DND-41 (cell line): Measurements from ENCODE around the gene GCC1.

ENCODE experiments used
- ATAC-seq: fragments of 200-7000 bp; cut with Tn5 transposase; 3 replicates; pipeline ENCODE4 v1.9.1; 2021; ENCODE audit warnings: low read depth; ENCODE audit not compliant: insufficient read depth
- DNase-seq: peaks from one replicate; pipeline ENCODE4 v3.0.0-alpha.2; 2020
- H2AFZ ChIP-seq: 2 replicates; pipeline ENCODE4 v1.6.0; 2012; ENCODE audit warnings: low read depth, low read length
- H3K27ac ChIP-seq: 2 replicates; pipeline ENCODE4 v1.5.1; 2012; ENCODE audit warnings: low read length, inconsistent platforms
- H3K27me3 ChIP-seq: fragments of 200-600 bp; sonication (generic); 2 replicates; pipeline ENCODE4 v1.6.0; 2012; ENCODE audit warnings: low read length, mild to moderate bottlenecking, inconsistent platforms; ENCODE audit not compliant: insufficient read depth, poor library complexity
- H3K36me3 ChIP-seq: 2 replicates; pipeline ENCODE4 v1.5.1; 2012; ENCODE audit warnings: low read length, inconsistent platforms; ENCODE audit not compliant: insufficient read depth
- H3K4me1 ChIP-seq: 2 replicates; pipeline ENCODE4 v1.5.1; 2012; ENCODE audit warnings: mild to moderate bottlenecking, low read length; ENCODE audit not compliant: insufficient read depth
- H3K4me2 ChIP-seq: 2 replicates; pipeline ENCODE4 v1.6.0; 2012; ENCODE audit warnings: mild to moderate bottlenecking, moderate library complexity, low read length, inconsistent platforms; ENCODE audit not compliant: insufficient read depth
- H3K4me3 ChIP-seq, 2 experiments: fragments of 200-600 bp in 1 of 2; shearing (Covaris generic) in 1 of 2; 2 replicates each; pipeline ENCODE4 v1.5.1; 2012 to 2016; ENCODE audit warnings: inconsistent platforms in 2 of 2, low read length in 2 of 2, mild to moderate bottlenecking in 2 of 2, low read depth in 1 of 2, moderate library complexity in 1 of 2
- H3K79me2 ChIP-seq: 2 replicates; pipeline ENCODE4 v1.6.0; 2012; ENCODE audit warnings: low read length, inconsistent platforms; ENCODE audit not compliant: insufficient read depth
- H3K9ac ChIP-seq: 2 replicates; pipeline ENCODE4 v1.6.0; 2012; ENCODE audit warnings: low read depth, mild to moderate bottlenecking, inconsistent platforms, low read length, moderate library complexity
- H3K9me3 ChIP-seq: 2 replicates; pipeline ENCODE4 v1.5.1; 2012; ENCODE audit warnings: low read length, moderate library complexity, mild to moderate bottlenecking, inconsistent platforms; ENCODE audit not compliant: insufficient read depth, severe bottlenecking
- H4K20me1 ChIP-seq: 2 replicates; pipeline ENCODE4 v1.6.0; 2012; ENCODE audit warnings: low read length; ENCODE audit not compliant: insufficient read depth
- CTCF ChIP-seq: IDR thresholded peaks from 2 replicates; pipeline ENCODE4 v1.5.1; 2012; ENCODE audit warnings: borderline replicate concordance, low read length, moderate library complexity, mild to moderate bottlenecking; ENCODE audit not compliant: poor library complexity, severe bottlenecking; ENCODE audit errors: extremely low read depth
- EZH2 ChIP-seq: IDR thresholded peaks from 3 replicates; pipeline ENCODE4 v1.6.1; 2012; ENCODE audit warnings: borderline replicate concordance, low read depth, mild to moderate bottlenecking, moderate library complexity, low read length, inconsistent platforms; ENCODE audit not compliant: severe bottlenecking

The GCC1 gene

DNA sequence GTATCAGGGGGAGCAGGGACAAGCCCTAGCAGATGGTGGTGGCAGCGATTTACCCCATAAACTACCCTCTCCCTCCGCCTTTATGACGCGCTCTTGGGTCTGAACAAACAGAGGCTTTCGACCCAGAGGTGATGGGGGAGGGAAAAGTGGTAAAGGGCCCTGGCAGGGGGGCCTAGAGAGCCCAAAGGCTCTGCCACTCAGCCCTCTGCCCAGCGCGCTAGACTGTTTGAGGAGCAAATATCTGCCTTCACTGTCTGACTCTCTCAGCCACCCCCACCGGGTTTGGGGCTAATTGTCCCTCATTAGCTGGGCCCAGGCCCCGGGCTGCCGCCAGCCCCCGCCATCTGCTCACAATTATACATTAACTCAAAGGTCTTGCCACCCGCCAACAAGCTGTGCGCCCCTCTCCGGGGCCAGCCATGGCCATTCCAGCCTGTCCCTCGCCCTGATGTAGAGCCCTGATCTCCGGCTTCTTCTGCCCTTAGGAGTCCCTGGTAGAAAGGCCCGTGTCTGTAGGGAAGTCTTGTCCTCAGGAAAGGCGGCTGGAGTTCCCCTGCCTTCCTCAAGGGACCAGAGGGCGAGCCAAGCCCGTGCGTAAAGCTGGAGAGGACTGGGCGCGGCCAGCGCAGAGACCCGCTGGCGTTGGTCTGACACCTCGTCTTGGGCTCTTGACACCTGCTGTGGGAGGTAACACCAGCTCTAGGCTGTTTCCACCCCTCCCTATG is 34.4 kb upstream of the GCC1 start:
- H3K9ac ChIP-seq, result no peak overlapping the region
- H2AFZ ChIP-seq, result no peak overlapping the region
- no peak overlapping the region for H3K4me2 ChIP-seq
- H3K27me3 ChIP-seq, result peaks cover 55% of the 10 kb centered on the region
- no peaks in the 10 kb centered on the region for H3K4me1 ChIP-seq
- no peaks in the 10 kb centered on the region for H3K79me2 ChIP-seq
- no peaks in the 10 kb centered on the region for H3K36me3 ChIP-seq
- no peak for ATAC-seq
- no peaks in the 10 kb centered on the region for H4K20me1 ChIP-seq
- H3K27ac ChIP-seq, result no peak overlapping the region
- no peak for TF ChIP-seq CTCF
- TF ChIP-seq EZH2, result no peak
- H3K9me3 ChIP-seq, result no peaks in the 10 kb centered on the region
- no peak for DNase-seq
- H3K4me3 ChIP-seq, result no peak overlapping the region

GRCh38 chr7:127618775-127619174 is 33.4 kb upstream of the GCC1 start:
- no peak overlapping the region for H2AFZ ChIP-seq
- no peak for DNase-seq
- no peaks in the 10 kb centered on the region for H4K20me1 ChIP-seq
- ATAC-seq, result no peak
- H3K27me3 ChIP-seq, result peaks cover 55% of the 10 kb centered on the region
- no peak overlapping the region for H3K4me3 ChIP-seq
- no peak overlapping the region for H3K27ac ChIP-seq
- no peaks in the 10 kb centered on the region for H3K4me1 ChIP-seq
- TF ChIP-seq CTCF (no peak), EZH2 (no peak)
- H3K36me3 ChIP-seq, result no peaks in the 10 kb centered on the region
- H3K4me2 ChIP-seq, result no peak overlapping the region
- H3K9me3 ChIP-seq, result no peaks in the 10 kb centered on the region
- H3K9ac ChIP-seq, result no peak overlapping the region
- no peaks in the 10 kb centered on the region for H3K79me2 ChIP-seq

DNA sequence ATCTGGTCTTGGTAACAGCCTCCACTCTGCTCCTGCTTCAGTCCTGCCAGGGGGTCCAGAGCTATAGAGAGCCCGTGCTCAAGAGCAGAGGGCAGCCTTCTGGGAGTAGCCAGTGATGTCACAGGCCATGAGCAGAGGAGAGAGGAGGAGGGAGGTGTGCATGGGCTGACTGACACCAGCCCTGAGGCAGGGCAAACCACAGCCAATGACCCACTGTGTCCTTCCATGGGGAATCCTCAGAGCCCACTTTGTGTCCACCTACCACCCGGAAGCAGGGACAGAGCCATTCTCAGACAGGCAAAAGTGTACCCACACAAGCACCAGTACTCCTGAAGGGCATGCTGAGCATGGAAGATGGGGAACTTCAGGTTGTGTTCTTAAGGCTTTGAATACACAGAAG is 32.6 kb upstream of the GCC1 start, which contains the start of gene PAX4:
Gene PAX4, minus strand, starts transcription at position 101 of the 400 bp plus-strand sequence. CDS start 2,214 bp downstream, outside the sequence.
- TF ChIP-seq EZH2 (no peak), CTCF (no peak)
- Histone ChIP-seq H3K4me2 (no peak within 1 kb of the TSS), H3K4me1 (no peaks in the 10 kb centered on the region), H3K36me3 (no peaks in the 10 kb centered on the region), H3K27me3 (peaks cover 55% of the 10 kb centered on the region), H3K4me3 (no peak within 1 kb of the TSS), H3K27ac (no peak within 1 kb of the TSS), H3K9ac (no peak within 1 kb of the TSS), H3K9me3 (no peaks in the 10 kb centered on the region), H4K20me1 (no peaks in the 10 kb centered on the region), H3K79me2 (no peaks in the 10 kb centered on the region), H2AFZ (no peak within 1 kb of the TSS)
- ATAC-seq, result no peak
- DNase-seq, result no peak

DNA sequence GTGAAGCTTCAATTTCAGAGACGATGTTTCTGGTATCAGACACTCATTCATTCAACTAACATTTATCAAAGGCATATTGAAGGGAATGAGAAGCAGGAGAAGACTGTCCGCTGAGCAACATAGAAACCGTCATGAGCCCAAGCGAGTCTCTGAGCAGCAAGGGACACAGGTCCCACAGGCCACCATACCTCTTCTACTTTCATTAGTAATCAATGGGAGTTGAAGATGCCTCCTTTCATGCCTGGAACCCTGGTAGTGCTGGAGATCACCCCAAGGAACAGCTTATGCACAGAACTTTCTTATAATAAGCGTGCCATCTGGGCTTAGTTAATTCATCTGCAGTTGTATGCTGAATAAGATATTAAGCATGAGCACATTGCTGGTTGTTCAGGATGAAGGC is 31.3 kb upstream of the GCC1 start:
- no peaks in the 10 kb centered on the region for H3K9me3 ChIP-seq
- H4K20me1 ChIP-seq, result no peaks in the 10 kb centered on the region
- H3K4me1 ChIP-seq, result no peaks in the 10 kb centered on the region
- no peak for DNase-seq
- no peak overlapping the region for H3K27ac ChIP-seq
- no peak overlapping the region for H3K9ac ChIP-seq
- no peak overlapping the region for H3K4me2 ChIP-seq
- no peak for TF ChIP-seq CTCF
- TF ChIP-seq EZH2, result no peak
- no peaks in the 10 kb centered on the region for H3K79me2 ChIP-seq
- peaks cover 55% of the 10 kb centered on the region for H3K27me3 ChIP-seq
- H3K36me3 ChIP-seq, result no peaks in the 10 kb centered on the region
- H3K4me3 ChIP-seq, result no peak overlapping the region
- no peak for ATAC-seq
- no peak overlapping the region for H2AFZ ChIP-seq
